Liver (tissue), 9 donors: ENCODE measurements around the gene LGALS14. TPM values are rescaled to one million over a fixed set of nuclear protein-coding genes. Genes with fewer than 3 reads are reported as not detected.

Experiments used
- DNase-seq: peaks from one replicate; pipeline ENCODE4 v3.0.0-alpha.2; 2017; ENCODE audit warnings: low spot score
- H3K27ac ChIP-seq, 2 donors: one replicate each; pipeline ENCODE4 v1.7.0; 2013; ENCODE audit warnings: inconsistent platforms in 2 of 2, low read length in 2 of 2, control low read depth in 1 of 2, low read depth in 1 of 2, mild to moderate bottlenecking in 1 of 2
- H3K27me3 ChIP-seq, 4 donors: one replicate each; pipeline versions ENCODE4 v1.6.1 to v1.7.0; 2013; ENCODE audit warnings: low read length in 3 of 4, inconsistent platforms in 1 of 4, mild to moderate bottlenecking in 1 of 4, moderate library complexity in 1 of 4; ENCODE audit not compliant: control insufficient read depth in 4 of 4, insufficient read depth in 4 of 4
- H3K36me3 ChIP-seq, 4 donors: one replicate each; pipeline versions ENCODE4 v1.6.1 to v1.7.0; 2013; ENCODE audit warnings: low read length in 3 of 4, mild to moderate bottlenecking in 3 of 4, low read depth in 1 of 4, moderate library complexity in 1 of 4; ENCODE audit not compliant: control insufficient read depth in 4 of 4, insufficient read depth in 3 of 4
- H3K4me1 ChIP-seq, 4 donors: one replicate each; pipeline versions ENCODE4 v1.6.1 to v1.7.0; 2013; ENCODE audit warnings: low read length in 3 of 4, mild to moderate bottlenecking in 3 of 4, moderate library complexity in 1 of 4; ENCODE audit not compliant: control insufficient read depth in 4 of 4, insufficient read depth in 4 of 4
- H3K4me3 ChIP-seq, 3 donors: one replicate each; pipeline versions ENCODE4 v1.6.1 to v1.7.0; 2013; ENCODE audit warnings: low read length in 3 of 3, control low read depth in 1 of 3, low read depth in 1 of 3, mild to moderate bottlenecking in 1 of 3
- H3K9ac ChIP-seq, 2 donors: one replicate each; pipeline ENCODE4 v1.7.0; 2013; ENCODE audit warnings: low read length in 2 of 2, mild to moderate bottlenecking in 2 of 2, moderate library complexity in 2 of 2, control low read depth in 1 of 2, low read depth in 1 of 2
- H3K9me3 ChIP-seq, 4 donors: one replicate each; pipeline versions ENCODE4 v1.6.1 to v1.7.0; 2013; ENCODE audit warnings: low read length in 3 of 4; ENCODE audit not compliant: control insufficient read depth in 4 of 4
- CTCF ChIP-seq: fragments of 150-350 bp; IDR thresholded peaks from 2 replicates; pipeline ENCODE4 v1.5.1; 2017; ENCODE audit warnings: improper control_type of control experiment, low read depth, low read length; ENCODE audit not compliant: missing input control
- EGR1 ChIP-seq, 2 donors: IDR thresholded peaks; 2 replicates each; pipeline ENCODE4 v1.6.1; 2016 to 2018; ENCODE audit warnings: antibody characterized with exemption in 2 of 2, low read depth in 2 of 2
- FOXA1 ChIP-seq: IDR thresholded peaks from 2 replicates; pipeline ENCODE4 v1.6.1; 2016; ENCODE audit warnings: antibody characterized with exemption
- GABPA ChIP-seq, 2 donors: IDR thresholded peaks in 1 of 2; conservative IDR thresholded peaks in 1 of 2; 2 replicates each; pipeline ENCODE4 v1.6.1; 2016; ENCODE audit warnings: antibody characterized with exemption in 2 of 2, mild to moderate bottlenecking in 1 of 2, moderate library complexity in 1 of 2
- HNF4A ChIP-seq, 2 donors: conservative IDR thresholded peaks; 2 replicates each; pipeline ENCODE4 v1.6.1; 2016; ENCODE audit warnings: antibody characterized with exemption in 2 of 2, mild to moderate bottlenecking in 2 of 2
- HNF4G ChIP-seq: IDR thresholded peaks from 2 replicates; pipeline ENCODE4 v1.6.1; 2016; ENCODE audit warnings: antibody characterized with exemption
- JUND ChIP-seq, 2 donors: IDR thresholded peaks; 2 replicates each; pipeline ENCODE4 v1.6.1; 2016; ENCODE audit warnings: antibody characterized with exemption in 2 of 2
- MAX ChIP-seq: IDR thresholded peaks from 2 replicates; pipeline ENCODE4 v1.6.1; 2016; ENCODE audit warnings: antibody characterized with exemption
- NR2F2 ChIP-seq: IDR thresholded peaks from 2 replicates; pipeline ENCODE4 v1.6.1; 2016; ENCODE audit warnings: antibody characterized with exemption
- RAD21 ChIP-seq, 2 donors: IDR thresholded peaks; 2 replicates each; pipeline ENCODE4 v1.6.1; 2016; ENCODE audit warnings: antibody characterized with exemption in 2 of 2, mild to moderate bottlenecking in 2 of 2
- REST ChIP-seq: IDR thresholded peaks from 2 replicates; pipeline ENCODE4 v1.6.1; 2016; ENCODE audit warnings: antibody characterized with exemption, mild to moderate bottlenecking
- RXRA ChIP-seq, 2 donors: IDR thresholded peaks; 2 replicates each; pipeline ENCODE4 v1.6.1; 2017 to 2018; ENCODE audit warnings: antibody characterized with exemption in 2 of 2, mild to moderate bottlenecking in 1 of 2
- SP1 ChIP-seq: IDR thresholded peaks from 2 replicates; pipeline ENCODE4 v1.6.1; 2018; ENCODE audit warnings: antibody characterized with exemption, mild to moderate bottlenecking
- TAF1 ChIP-seq: conservative IDR thresholded peaks from 2 replicates; pipeline ENCODE4 v1.6.1; 2016; ENCODE audit warnings: antibody characterized with exemption, mild to moderate bottlenecking
- YY1 ChIP-seq: IDR thresholded peaks from 2 replicates; pipeline ENCODE4 v1.6.1; 2016; ENCODE audit warnings: antibody characterized with exemption, mild to moderate bottlenecking
- polyA plus RNA-seq, 2 donors: library from polyadenylated mRNA; stranded (reverse) in 1 of 2; unstranded in 1 of 2; fragments of 200-250 nt in 1 of 2; fragments of >200 nt in 1 of 2; fragmentation: Nextera tagmentation in 1 of 2; extraction: Ambion mirVana in 1 of 2; gene quantifications; one replicate each; pipeline versions ENCODE4 v1.2.1 to v1.2.3, GENCODE V29; 2013 to 2015
- total RNA-seq, 2 donors: library from RNA; depleted of rRNA; stranded (reverse); fragments of >200 nt; gene quantifications; one replicate each; pipeline ENCODE4 v1.2.3, GENCODE V29; 2014
- TF ChIP-seq, protein P1 (sequence below): IDR thresholded peaks from 2 replicates; pipeline ENCODE4 v1.6.1; 2016; ENCODE audit warnings: antibody characterized with exemption
- TF ChIP-seq, protein P2 (sequence below): IDR thresholded peaks from 2 replicates; pipeline ENCODE4 v1.6.1; 2016; ENCODE audit warnings: antibody characterized with exemption
- donor health status: healthy.
- donor health status: healthy.
- donor health status: healthy.
- donor health status: healthy.
- donor health status: healthy.

Gene LGALS14
- total and polyA plus RNA-seq, 4 donors, result not detected

- Histone ChIP-seq H3K4me3 (no peak overlapping the region), H3K9me3 (no peaks in the 10 kb centered on the region), H3K27ac (no peak overlapping the region), H3K4me1 (no peaks in the 10 kb centered on the region), H3K36me3 (no peaks in the 10 kb centered on the region), H3K27me3 (peaks cover 0 to 2% (median under 1%) of the 10 kb centered on the region in 4 donors), H3K9ac (no peak overlapping the region)
- no peak for TF ChIP-seq FOXA1
- no peak for TF ChIP-seq CTCF
- no peak for TF ChIP-seq YY1
- TF ChIP-seq, protein P1, sequence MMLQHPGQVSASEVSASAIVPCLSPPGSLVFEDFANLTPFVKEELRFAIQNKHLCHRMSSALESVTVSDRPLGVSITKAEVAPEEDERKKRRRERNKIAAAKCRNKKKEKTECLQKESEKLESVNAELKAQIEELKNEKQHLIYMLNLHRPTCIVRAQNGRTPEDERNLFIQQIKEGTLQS, result no peak
- TF ChIP-seq RXRA (IDR thresholded peaks at IDR 0.05), result no peak
- no peak for TF ChIP-seq REST
- TF ChIP-seq NR2F2, result no peak
- TF ChIP-seq RAD21 (IDR thresholded peaks at IDR 0.05), result no peak
- TF ChIP-seq, protein P2, sequence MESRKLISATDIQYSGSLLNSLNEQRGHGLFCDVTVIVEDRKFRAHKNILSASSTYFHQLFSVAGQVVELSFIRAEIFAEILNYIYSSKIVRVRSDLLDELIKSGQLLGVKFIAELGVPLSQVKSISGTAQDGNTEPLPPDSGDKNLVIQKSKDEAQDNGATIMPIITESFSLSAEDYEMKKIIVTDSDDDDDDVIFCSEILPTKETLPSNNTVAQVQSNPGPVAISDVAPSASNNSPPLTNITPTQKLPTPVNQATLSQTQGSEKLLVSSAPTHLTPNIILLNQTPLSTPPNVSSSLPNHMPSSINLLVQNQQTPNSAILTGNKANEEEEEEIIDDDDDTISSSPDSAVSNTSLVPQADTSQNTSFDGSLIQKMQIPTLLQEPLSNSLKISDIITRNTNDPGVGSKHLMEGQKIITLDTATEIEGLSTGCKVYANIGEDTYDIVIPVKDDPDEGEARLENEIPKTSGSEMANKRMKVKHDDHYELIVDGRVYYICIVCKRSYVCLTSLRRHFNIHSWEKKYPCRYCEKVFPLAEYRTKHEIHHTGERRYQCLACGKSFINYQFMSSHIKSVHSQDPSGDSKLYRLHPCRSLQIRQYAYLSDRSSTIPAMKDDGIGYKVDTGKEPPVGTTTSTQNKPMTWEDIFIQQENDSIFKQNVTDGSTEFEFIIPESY, result no peak
- TF ChIP-seq HNF4G, result no peak
- no peak for TF ChIP-seq MAX
- TF ChIP-seq TAF1, result no peak
- no peak for TF ChIP-seq JUND (IDR thresholded peaks at IDR 0.05)
- DNase-seq, result no peak
Measured at GRCh38 chr19:39752390-39752789, 48.1 kb downstream of the LGALS14 start.

- Histone ChIP-seq H3K9me3 (no peaks in the 10 kb centered on the region), H3K27ac (no peak overlapping the region), H3K36me3 (no peaks in the 10 kb centered on the region), H3K27me3 (peaks cover 0 to 2% (median under 1%) of the 10 kb centered on the region in 4 donors), H3K4me3 (no peak overlapping the region), H3K4me1 (no peaks in the 10 kb centered on the region), H3K9ac (no peak overlapping the region)
- no peak for DNase-seq
- TF ChIP-seq RAD21 (IDR thresholded peaks at IDR 0.05) (no peak), MAX (no peak), SP1 (no peak), RXRA (IDR thresholded peaks at IDR 0.05) (no peak), TAF1 (no peak), YY1 (no peak), GABPA (IDR thresholded peaks at IDR 0.05 in 1 of 2, conservative IDR thresholded peaks at IDR 0.05 in 1 of 2) (no peak), HNF4A (conservative IDR thresholded peaks at IDR 0.05) (no peak), REST (no peak), EGR1 (IDR thresholded peaks at IDR 0.05; ENCODE audit: low read depth in 2 of 2) (no peak)
- TF ChIP-seq, protein P1, result no peak
Measured at GRCh38 chr19:39752795-39753194, 48.5 kb downstream of the LGALS14 start.
